GM19395 (cell line): ENCODE measurements around the gene SLC39A11.
A peak's percentile ranks its signal among the peaks of the same experiment; 100 is the strongest.
"Not testable (repeated sequence)": the region's sequence is repeated elsewhere in the genome, so short reads cannot be mapped to it uniquely, and the experiment has no call there.

Source experiments
- ATAC-seq: cut with Tn5 transposase; IDR thresholded peaks from one replicate; pipeline ENCODE4 v1.9.1; 2021; ENCODE audit warnings: mild to moderate bottlenecking, moderate library complexity; ENCODE audit not compliant: unreplicated experiment

The SLC39A11 gene

DNA sequence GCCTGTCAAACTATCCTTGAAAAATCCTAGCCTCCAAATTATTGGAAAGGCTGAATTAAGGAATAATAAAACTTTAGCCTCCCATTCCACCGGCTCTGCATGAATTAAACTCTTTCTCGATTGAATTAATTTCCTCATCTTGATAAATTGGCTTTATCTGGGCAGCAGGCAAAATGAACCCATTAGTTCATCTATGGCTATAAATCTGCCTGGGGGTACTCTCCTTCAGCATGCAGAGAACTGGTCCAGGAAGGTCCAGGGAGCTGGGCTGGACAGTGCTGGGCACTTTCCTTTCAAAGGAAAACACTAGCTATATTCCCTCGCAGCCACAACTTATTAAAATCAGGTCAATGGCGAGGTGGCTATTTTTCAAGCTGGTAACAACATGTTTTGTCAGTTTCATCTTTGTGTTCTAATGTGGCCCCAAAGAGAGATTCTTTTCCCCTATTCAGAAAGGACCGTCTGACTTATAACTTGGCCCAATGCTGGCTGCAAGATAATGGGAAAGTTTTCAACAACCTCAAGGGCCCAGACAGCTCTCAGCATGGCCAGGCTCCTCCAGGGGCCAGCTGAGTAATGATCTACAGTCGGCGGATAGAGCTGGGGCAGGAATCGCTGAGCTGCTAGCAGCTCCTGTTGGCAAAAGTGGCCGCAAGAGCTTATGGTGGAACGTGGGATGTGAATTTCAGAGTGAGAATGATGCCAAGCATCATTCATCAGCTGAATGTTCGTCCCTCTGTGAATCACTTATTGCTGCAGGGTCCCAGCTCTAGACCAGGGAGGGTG is 326.9 kb downstream of the SLC39A11 start:
- ATAC-seq: no peak

DNA sequence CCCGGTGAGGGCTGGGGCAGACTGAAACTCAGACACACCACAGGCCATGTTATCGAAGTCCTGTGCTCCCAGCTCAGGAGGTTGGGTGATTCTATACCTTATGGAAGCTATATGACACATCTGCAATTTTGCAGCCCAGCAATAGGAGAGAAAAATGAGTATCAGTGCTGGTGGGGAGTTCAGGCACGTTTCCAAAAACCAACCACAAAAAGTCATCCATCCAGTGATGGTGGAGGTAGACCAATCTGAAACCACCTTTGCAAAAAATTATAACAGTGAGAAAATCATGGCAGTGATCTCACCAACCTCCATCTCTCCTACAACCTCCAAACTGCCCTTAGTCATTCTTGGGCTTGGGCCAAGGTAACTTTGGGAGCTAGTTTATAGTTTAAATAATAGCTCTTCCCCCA is 327.9 kb downstream of the SLC39A11 start:
- no peak for ATAC-seq

DNA sequence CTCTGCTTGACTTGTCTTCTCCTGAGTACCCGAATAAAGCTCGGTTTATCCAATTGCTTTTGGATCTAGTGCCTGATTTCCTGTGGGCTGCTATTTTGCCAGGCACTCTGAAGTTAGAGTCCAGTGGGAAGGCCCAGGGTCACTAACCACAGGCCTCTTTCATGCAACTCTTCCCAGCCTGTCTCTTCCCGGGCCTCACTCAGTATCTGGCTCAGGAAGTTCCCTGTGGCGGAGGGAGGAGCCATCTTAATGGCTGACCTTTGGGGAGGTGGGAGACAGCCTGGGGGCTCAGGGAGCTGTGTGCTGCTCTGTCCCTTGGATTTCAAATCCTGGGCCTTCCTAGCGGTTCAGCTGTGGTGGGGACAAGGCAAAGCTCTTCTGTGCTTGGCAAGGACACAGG is 328.5 kb downstream of the SLC39A11 start:
- no peak for ATAC-seq

DNA sequence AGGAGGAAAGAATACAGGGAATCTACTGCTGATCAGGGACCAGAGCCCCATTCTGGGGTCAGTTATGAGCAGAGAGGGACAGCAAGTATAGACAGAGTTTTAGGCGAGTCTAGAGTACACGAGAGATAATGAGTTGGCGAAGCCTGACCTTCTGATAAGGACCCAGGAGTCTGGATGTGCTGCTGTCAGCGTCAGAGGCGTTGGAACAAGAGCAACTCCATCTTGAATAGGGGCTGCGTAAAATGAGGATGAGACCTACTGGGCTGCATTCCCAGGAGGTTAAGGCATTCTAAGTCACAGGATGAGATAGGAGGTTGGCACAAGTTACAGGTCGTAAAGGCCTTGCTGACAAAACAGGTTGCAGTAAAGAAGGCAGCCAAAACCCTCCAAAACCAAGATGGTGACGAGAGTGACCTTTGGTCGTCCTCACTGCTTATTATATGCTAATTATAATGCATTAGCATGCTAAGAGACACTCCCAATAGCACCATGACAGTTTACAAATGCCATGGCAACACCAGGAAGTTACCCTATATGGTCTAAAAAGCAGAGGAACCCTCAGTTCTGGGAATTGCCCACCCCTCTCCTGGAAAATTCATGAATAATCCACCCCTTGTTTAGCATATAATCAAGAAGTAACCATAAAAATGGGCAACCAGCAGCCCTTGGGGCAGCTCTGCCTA is 330.5 kb downstream of the SLC39A11 start:
- ATAC-seq: not testable (repeated sequence)

DNA sequence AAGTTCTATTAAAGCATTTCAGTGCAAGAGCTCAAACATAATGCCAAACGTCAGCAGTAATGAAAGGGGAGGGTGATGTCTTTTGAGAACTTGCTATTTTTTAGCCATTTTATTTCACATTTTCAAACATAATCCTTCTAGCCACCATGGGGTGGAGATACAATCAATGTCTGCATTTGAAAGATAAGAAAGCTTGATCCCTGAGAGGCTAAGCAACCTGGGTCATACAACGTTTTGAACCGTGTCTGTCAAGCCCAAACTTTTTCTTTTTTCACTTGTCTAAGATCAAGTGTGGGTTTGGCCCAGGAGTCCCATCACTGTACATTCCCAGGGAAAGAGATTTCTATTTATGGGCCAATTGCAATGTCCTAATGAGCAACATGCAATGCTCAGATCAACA is 331.1 kb downstream of the SLC39A11 start:
- ATAC-seq: no peak

DNA sequence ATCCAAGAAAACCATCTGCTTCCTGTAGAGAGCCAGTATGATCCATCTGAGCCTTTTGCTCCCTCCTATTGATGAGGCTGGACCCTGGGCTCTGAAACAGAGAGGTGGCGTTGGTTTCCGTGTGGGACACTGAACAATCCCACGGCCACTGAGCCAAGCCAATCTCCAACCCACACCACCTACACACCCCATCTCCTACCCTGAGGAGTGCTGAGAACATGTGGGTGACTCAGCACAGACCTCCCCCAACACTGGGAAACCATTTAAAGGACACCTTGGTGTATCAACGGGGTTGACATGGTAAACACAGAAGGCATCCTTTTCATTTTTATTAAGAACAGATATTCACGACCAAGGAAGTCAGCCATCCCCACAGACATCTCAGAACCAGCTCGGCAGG is 332.1 kb downstream of the SLC39A11 start:
- no peak for ATAC-seq

DNA sequence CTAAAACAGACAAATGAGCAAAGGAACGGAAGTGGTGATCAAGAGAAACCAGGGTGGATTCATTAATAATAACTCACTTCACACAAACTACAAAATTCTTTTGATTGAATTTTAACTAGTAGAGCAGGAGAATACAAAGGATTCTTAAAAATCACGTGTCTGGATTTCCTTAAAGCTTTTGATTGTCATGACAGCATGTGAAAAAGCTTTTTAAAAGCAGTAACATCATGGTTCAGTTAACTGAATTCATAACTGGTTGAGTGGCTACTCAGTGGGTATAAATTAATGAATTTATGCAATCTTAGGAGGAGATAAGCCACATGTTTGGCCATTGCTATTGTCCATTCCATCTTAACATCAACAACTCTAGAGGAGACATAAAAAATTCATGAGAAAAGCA is 333.2 kb downstream of the SLC39A11 start:
- ATAC-seq: no peak

DNA sequence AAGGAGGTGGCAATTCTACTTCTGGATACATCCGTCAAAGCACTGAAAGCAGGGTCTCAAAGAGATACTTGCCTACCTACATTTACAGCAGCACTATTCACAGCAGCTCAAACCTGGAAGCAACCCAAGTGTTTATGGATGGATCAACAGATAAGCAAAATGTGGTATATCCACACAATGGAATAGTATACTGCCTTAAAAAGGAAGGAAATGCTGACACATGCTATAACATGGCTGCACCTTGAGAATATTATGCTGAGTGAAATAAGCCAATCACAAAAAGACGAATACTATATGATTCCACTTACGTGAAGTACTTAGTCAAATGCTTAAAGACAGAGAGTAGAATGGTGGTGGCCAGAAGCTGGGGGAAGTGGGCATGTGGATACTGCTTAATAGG is 336.2 kb downstream of the SLC39A11 start:
- no peak for ATAC-seq

DNA sequence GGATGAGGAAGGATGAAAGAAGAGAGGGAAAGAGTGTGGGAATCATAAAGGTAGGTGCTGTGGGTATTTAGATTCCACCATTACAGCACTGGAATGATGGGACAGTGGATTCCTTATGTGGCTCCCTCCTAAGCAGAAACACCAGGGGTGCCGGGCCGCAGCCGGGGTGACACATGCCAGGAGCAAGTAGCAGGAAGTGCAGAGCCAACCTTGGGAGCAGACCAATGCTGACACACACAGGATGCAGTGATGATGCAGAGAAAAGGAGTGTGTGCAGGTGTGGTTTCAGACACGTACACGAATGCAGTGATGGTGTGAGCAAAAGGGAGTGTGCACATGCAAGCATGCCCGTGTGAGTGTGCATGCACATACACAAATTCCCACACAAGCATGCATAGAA is 338.0 kb downstream of the SLC39A11 start:
- no peak for ATAC-seq

DNA sequence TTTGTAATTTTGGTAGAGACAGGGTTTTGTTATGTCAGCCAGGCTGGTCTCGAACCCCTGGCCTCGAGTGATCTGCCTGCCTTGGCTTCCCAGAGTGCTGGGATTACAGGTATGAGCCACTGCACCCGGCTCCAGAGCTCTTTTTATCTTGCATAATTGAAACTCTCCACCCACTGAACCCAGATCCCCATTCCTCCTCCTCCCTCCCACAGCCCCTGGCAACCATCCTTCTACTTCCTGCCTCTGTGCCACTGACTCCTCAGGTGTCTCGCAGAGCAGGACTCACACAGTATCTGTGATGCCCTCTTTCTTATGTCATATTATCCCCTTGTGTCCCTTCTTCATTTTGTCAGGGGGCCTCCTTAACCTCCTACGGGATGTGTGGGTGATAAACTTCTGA is 340.7 kb downstream of the SLC39A11 start:
- ATAC-seq: no peak

DNA sequence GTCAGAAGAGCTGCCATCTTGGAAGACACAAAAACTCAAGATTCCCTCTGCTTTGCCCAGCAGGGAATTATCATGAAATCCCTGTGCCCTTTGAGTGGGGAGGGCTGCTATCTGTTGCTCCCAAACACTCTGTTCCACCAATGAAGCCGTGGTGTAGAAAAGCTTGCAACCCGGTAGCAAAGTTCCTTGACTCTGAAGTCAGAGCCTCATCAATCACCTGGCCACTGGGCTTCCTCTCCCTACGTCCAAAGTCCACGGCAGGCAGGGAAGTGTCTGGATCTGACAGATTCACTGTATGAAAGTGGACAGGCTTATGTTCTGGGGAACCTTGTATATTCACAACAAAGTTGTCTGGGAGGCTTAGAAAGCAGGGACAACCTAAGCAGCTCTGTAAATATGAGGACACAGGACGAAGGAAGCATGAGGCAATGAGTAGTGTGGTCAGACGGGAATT is 343.3 kb downstream of the SLC39A11 start:
- ATAC-seq: no peak

DNA sequence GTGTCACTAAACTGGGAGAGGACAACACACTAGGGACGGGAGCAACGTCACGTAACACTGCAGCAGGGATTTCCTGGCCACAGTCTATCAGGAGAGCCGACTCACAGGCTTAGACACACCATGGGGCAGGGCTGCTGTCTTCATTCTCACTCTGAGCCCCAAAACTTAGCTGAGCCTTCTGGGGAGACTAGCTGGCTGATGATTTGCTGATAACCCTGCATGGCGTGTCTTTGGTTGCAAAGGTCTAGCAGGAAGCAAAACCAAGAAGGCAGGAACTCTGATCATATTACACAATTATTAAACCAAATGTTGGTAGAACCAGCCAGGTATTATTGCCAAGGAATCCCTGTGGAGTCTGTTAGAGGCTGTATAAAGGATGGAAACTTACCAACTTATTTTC is 345.0 kb downstream of the SLC39A11 start:
- ATAC-seq: no peak

DNA sequence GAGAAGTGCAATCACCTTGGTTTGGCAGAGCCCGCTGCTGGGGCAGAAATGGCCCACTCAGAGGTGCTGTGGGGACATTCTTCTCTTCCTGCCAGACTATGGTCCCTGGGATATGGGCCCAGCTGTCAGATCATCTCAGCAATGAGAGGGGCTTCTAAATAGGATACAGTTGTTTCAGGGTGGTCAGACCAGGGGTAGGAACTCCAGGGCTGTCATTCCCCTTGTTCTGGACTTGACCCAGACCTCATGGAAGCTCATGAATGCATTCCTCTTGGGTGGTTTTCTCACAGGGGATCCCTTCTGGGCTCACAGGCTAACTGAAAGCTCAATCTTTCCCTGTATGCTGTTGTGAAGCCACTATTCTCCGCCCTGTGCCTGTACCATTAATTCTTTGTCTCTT is 347.2 kb downstream of the SLC39A11 start:
- ATAC-seq: no peak

DNA sequence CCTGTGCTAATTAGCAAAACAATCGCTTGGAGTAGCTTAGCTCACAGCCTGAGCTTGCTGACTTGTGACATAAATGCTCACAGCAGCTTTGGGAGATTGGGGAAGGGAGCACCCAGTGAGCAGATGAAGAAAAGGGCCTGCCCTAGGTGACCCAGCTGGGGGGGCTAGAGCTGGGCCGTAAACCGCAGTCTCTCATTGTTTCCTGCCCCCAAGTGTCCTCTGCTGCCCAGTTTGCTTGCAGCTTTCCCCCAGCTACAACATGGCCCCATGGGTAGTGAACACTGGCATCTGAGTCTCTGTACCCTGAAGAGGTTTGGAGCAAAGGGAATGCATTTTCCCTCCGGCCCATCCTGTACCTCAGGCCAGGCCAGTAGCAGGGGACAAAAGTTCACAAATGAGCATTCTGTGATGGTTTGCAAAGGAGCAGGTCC is 349.4 kb downstream of the SLC39A11 start:
- no peak for ATAC-seq

DNA sequence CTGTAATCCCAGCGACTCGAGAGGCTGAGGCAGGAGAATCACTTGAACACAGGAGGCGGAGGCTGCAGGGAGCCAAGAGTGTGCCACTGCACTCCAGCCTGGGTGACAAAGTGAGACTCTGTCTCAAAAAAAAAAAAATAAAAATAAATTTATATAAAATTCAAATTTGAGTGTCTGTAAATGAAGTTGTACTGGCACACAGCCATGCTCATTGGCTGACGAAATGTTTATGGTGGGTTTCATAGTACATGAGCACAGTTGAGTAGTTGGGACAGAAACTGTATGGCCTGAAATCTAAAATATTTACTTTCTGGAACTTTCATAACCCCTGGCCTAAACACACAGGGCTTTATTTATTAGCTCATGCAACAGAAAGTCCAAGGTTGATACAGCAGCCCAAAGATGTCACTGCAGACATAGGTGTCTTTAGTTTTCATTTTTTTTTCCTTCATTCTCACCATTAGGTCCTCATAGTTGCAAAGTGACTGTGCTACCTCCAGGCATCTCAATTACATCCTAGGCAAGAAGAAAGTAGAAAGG is 355.3 kb downstream of the SLC39A11 start:
- no peak for ATAC-seq

DNA sequence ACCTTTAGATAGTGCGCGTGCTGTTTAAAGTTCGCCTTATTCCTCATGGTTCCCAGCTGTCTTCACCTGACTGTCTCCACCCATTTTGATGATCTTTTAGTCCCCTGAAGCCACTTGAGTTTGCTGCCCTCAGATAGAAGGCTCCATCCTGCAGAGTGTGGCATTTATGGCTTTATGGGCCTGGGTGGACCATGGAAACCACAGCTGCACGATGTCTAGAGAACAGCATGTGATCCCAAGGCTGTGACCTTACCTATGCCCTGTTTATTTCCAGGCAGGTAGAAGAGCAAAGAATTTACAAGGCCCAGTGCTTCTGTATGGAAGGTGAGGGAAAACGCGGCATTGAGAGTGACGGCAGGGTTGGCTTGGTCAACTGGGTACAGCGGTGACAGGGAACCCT is 356.9 kb downstream of the SLC39A11 start:
- ATAC-seq: no peak

DNA sequence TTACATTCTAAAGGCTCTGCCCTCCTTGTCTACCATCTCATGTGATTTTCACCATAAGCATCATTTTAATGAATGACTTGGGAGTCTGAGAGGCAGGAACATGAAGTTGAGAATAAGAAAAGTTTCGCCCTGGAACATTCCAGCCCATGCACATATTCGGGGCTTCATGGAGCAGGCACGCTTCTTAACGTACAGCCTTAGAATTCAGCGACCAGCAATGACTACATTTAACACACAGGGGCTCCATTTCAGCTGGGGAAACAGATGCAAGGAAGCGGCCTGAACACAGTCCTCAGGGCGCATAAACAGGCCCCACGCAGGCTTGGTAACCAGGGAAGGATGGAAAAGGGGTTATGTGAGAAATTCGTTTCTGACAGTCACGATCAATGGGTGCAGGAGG is 357.4 kb downstream of the SLC39A11 start:
- no peak for ATAC-seq

DNA sequence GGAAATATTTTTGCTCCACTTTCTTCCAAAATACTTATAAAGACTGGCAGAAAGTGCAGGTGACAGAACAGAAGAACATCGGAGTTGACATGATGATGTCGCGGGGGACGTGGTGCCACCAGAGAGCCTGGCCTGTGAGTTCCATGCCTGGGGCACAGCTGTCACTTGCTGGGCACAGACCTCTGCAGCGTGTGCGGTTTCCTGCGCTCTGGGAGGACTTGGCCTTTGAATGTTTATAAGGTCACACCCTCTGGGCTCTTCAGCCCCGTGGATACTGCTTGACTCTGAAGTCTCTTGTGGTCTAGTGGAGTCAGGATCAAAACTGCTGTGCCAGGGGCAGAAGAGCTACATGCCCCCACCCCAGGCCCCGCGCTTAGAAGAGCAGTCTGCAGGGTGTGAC is 357.9 kb downstream of the SLC39A11 start:
- no peak for ATAC-seq

DNA sequence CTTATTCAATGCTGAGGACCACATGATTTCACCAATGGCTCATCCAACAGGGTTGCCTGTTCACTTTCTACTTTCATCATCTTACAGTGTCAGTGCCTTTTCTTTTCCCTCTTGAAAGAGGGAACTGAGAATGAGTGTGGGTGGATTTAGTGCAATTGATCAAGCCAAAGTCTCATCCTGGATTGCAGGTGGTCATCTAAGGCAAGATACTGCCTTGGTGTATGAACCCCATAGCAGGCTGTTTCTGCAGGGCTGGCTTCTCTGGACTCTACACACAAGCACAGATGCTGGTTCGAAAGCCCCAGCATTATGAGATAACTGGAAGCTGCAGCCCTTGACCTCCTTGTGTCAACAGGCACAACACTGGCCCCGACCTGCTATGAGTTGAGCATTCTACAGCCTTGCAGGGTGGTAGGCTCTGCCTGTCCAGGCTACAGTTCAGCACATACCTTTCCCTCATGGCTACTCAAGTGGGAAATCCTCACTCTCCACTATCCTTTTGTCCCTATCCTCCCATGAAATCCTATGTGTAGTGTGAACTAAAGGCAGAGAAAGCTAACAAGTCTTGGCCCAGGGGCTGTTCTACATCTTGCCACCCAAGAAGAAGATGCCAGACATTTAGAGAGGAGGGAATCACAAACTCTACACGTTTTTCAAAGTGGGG is 358.7 kb downstream of the SLC39A11 start:
- peak; percentile 76 for ATAC-seq

DNA sequence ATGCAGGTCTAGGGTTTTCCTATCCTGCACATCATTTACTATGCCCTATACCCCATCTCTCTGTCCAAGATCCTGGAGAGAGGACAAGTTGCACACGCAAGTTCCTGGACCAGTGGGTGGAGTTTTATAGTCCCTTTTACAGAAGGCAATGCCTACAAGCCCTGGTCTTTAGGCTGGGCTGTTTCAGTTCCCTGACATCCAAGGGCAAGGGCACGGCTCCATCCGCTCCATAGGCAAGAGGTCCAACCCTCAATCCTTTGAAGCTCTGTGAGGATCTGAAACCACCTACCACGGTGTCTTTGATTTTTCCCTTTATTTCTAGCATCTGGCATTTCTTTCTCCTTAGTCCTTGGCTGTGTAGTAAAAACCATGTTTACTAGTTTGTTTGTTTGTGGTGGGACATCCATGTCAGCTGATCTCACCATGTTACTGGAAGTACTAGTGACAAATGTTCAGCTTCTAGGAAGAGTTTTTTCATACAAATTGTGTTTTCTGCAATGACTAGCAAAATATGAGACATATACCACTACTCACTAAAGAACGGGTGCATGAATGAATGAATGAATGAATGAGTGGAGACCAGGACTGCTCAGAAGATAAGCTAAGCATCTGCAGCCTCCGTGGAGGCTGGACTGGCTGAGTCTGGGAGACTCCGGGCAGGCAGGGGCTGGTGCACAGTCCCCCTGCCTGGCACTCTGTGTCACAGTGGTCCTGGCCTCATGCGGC is 359.4 kb downstream of the SLC39A11 start:
- ATAC-seq: no peak

DNA sequence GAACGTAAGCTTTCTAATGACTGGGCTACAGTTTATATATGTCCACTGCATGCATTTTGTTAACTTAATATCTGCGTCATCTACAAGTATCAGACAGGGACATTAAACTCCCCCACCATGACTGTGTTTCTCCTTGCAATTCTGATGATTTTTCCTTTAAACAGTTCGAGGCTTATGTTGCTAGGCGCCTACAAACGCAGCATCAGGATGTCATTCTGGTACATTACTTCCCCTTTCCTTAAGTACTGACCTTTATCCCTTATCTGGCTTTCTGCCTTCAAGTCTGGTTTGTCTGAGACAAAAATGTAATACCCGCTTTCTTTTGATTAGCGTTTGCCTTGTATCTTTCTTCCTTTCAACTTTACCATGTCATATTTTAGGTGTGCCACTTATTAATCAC is 362.4 kb downstream of the SLC39A11 start:
- no peak for ATAC-seq
